B cell (primary cell): ENCODE results near the gene JAG1. TPM values are rescaled to one million over a fixed set of nuclear protein-coding genes. Genes with fewer than 3 reads are reported as not detected.

Experiments
- ATAC-seq: fragments of 200-7000 bp; cut with Tn5 transposase; one replicate; pipeline ENCODE4 v1.10.0; 2021; ENCODE audit warnings: low read depth, mild to moderate bottlenecking, moderate number of reproducible peaks, moderate library complexity
- CTCF ChIA-PET: fragments of 350-600 bp; sonication (Branson Sonifier 250); formaldehyde crosslinking; loops from one replicate; lab custom pipeline; 2021; ENCODE audit warnings: antibody characterized with exemption, inconsistent platforms; lab: Charles Lee
- POLR2A ChIA-PET: fragments of 350-600 bp; sonication (Branson Sonifier 250); formaldehyde crosslinking; loops from one replicate; lab custom pipeline; 2021; ENCODE audit warnings: antibody characterized with exemption; lab: Charles Lee
- DNase-seq: peaks from one replicate; pipeline ENCODE4 v3.0.0; 2013
- H2AFZ ChIP-seq: 2 replicates; pipeline ENCODE4 v1.6.1; 2012; ENCODE audit warnings: mild to moderate bottlenecking, low read depth, low read length; ENCODE audit not compliant: insufficient read depth, poor library complexity, severe bottlenecking
- H3K27ac ChIP-seq, 2 donors: 1 replicate in 1 of 2; 2 replicates in 1 of 2; pipeline ENCODE4 v1.5.1; 2012 to 2013; ENCODE audit warnings: low read length in 2 of 2, mild to moderate bottlenecking in 2 of 2, moderate library complexity in 1 of 2
- H3K27me3 ChIP-seq, 4 experiments: fragments of 200-600 bp in 1 of 4; sonication (generic) in 1 of 4; replicated peaks in 1 of 4; 1 replicate in 2 of 4; 2 replicates in 2 of 4; pipeline versions ENCODE4 v1.6.1 to v1.7.0; 2013 to 2016; ENCODE audit warnings: low read length in 3 of 4, mild to moderate bottlenecking in 2 of 4, mixed read lengths in 1 of 4, moderate library complexity in 1 of 4; ENCODE audit not compliant: insufficient read depth in 4 of 4, control insufficient read depth in 3 of 4; ENCODE audit errors: control extremely low read depth in 1 of 4
- H3K36me3 ChIP-seq, 2 experiments: replicated peaks in 1 of 2; 1 replicate in 1 of 2; 2 replicates in 1 of 2; pipeline versions ENCODE4 v1.6.1 to v1.7.1; 2013; ENCODE audit warnings: low read length in 1 of 2; ENCODE audit not compliant: insufficient read depth in 2 of 2, control insufficient read depth in 1 of 2; ENCODE audit errors: control extremely low read depth in 1 of 2, extremely low read depth in 1 of 2
- H3K4me1 ChIP-seq, 2 donors: fragments of 200-600 bp in 1 of 2; sonication (generic) in 1 of 2; 1 replicate in 1 of 2; 2 replicates in 1 of 2; pipeline versions ENCODE4 v1.5.1 to v1.6.1; 2013 to 2017; ENCODE audit warnings: low read length in 2 of 2; ENCODE audit not compliant: control insufficient read depth in 2 of 2, insufficient read depth in 2 of 2
- H3K4me2 ChIP-seq: replicated peaks from 2 replicates; pipeline ENCODE3; 2012; ENCODE audit warnings: mild to moderate bottlenecking, low read depth, low read length; ENCODE audit not compliant: poor library complexity, severe bottlenecking
- H3K4me3 ChIP-seq, 5 experiments: fragments of 200-600 bp in 1 of 5; sonication (generic) in 1 of 5; 1 replicate in 3 of 5; 2 replicates in 2 of 5; pipeline versions ENCODE4 v1.5.1 to v1.7.0; 2011 to 2016; ENCODE audit warnings: low read length in 4 of 5, mild to moderate bottlenecking in 4 of 5, low read depth in 2 of 5, control low read depth in 1 of 5, moderate library complexity in 1 of 5; ENCODE audit not compliant: insufficient read depth in 1 of 5; ENCODE audit errors: control extremely low read depth in 1 of 5, extremely low read depth in 1 of 5
- H3K79me2 ChIP-seq: fragments of 200-600 bp; sonication (generic); one replicate; pipeline ENCODE4 v1.6.0; 2016; ENCODE audit warnings: low read length; ENCODE audit not compliant: control insufficient read depth, insufficient read depth
- H3K9ac ChIP-seq: fragments of 200-600 bp; sonication (generic); 2 replicates; pipeline ENCODE4 v1.6.1; 2017; ENCODE audit warnings: mild to moderate bottlenecking, low read length, moderate library complexity
- H3K9me3 ChIP-seq, 3 donors: one replicate each; pipeline versions ENCODE4 v1.6.1 to v1.7.1; 2013; ENCODE audit warnings: low read length in 2 of 3; ENCODE audit not compliant: control insufficient read depth in 2 of 3, insufficient read depth in 1 of 3; ENCODE audit errors: control extremely low read depth in 1 of 3
- H4K20me1 ChIP-seq: 2 replicates; pipeline ENCODE4 v1.6.0; 2012; ENCODE audit warnings: mild to moderate bottlenecking, low read length; ENCODE audit not compliant: insufficient read depth, control insufficient read depth, poor library complexity, severe bottlenecking
- H3K27ac Mint-ChIP-seq: one replicate; pipeline ENCODE4 v1.8.0; 2021; ENCODE audit warnings: mixed read lengths
- H3K27me3 Mint-ChIP-seq: one replicate; pipeline ENCODE4 v1.8.0; 2021; ENCODE audit warnings: mixed read lengths
- H3K4me1 Mint-ChIP-seq: one replicate; pipeline ENCODE4 v1.8.0; 2021; ENCODE audit warnings: mixed read lengths
- H3K4me3 Mint-ChIP-seq: one replicate; pipeline ENCODE4 v1.8.0; 2021; ENCODE audit warnings: mixed read lengths
- H3K9me3 Mint-ChIP-seq: one replicate; pipeline ENCODE4 v1.8.0; 2022; ENCODE audit warnings: mixed read lengths; ENCODE audit not compliant: insufficient read depth
- CTCF ChIP-seq: fragments of 200-600 bp; IDR thresholded peaks from one replicate; pipeline ENCODE4 v1.8.0; 2022; ENCODE audit warnings: antibody characterized with exemption, mild to moderate bottlenecking
- EZH2 ChIP-seq: IDR thresholded peaks from 2 replicates; pipeline ENCODE4 v1.6.1; 2012; ENCODE audit warnings: borderline replicate concordance, low read depth, mild to moderate bottlenecking, moderate library complexity, low read length; ENCODE audit not compliant: insufficient read depth, poor library complexity, severe bottlenecking
- WGBS: methylation state at CpG from one replicate; pipeline ENCODE4 v1.1.5; 2013; ENCODE audit warnings: missing lambda C conversion rate; ENCODE audit not compliant: insufficient coverage; 5-methylcytosine and 5-hydroxymethylcytosine counted together
- intact Hi-C: fragments of 100-400 bp; cut with micrococcal nuclease; formaldehyde crosslinking; loops from one replicate; pipeline ENCODE4 v1.10.0; 2022
- polyA plus RNA-seq: library from polyadenylated mRNA; depleted of rRNA; stranded (reverse); fragments of >200 nt; gene quantifications from 2 replicates; pipeline ENCODE4 v1.2.3, GENCODE V29; 2012
- total RNA-seq, 2 donors: library from RNA; stranded (reverse); fragments of 120-200 nt in 1 of 2; gene quantifications; 1 replicate in 1 of 2; 2 replicates in 1 of 2; pipeline versions ENCODE4 v1.2.3 to v1.2.4, GENCODE V29; 2013 to 2022

The JAG1 gene
- total and polyA plus RNA-seq, 2 donors (not counting 1 experiment from before 2014, with no cell fraction given) = not detected

DNA sequence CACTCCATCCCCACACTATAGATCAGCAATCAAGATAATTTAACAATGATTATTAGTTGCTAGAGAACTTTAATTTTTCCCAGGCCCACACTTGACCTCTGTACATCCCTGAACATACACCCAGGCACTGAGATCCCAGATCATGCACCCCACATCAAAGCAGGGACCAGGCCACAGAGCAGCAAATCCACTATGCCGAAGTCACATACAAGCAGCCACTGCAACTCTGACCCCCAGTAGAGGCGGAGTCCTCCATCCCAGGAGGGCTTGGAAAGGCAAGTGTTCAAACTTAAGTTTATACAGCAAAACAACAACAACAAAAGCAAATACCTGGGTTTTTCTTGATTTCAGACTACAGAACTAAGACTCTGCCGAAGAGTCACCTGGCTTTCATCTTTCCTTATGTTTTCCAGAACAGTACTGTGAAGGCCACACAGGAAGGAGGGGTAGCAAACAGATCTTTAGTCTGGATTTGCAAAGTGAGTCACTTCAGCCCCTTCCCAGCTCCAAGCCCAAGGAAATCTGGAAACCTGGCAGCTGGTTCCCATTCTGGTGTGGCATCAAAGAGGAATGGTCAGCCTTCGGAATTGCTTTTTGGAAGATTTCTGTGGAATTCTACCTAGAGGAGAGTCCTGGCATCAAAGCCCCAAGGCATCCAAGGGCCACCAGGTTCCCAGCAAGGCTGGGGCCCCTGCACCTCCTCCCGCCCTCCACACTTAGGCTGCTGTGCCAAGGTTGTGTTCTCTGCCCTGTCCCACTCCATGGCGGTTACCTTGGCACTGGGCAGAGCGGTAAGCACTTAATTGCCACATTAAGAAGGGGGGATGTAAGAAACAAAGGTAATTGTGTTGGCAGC, 7.3 kb downstream of the JAG1 start:
- Mint-ChIP-seq H3K9me3 (no peaks in the 10 kb centered on the region), H3K27me3 (peaks cover 73% of the 10 kb centered on the region), H3K4me3 (no peak overlapping the region), H3K27ac (no peak overlapping the region), H3K4me1 (peaks cover 16% of the 10 kb centered on the region)
- no peak overlapping the region for H3K9ac ChIP-seq
- no peaks in the 10 kb centered on the region for H3K36me3 ChIP-seq
- peaks cover 0 to 55% (median 26%) of the 10 kb centered on the region in 4 experiments for H3K27me3 ChIP-seq
- H3K9me3 ChIP-seq = peaks cover 0 to 4% (median 0%) of the 10 kb centered on the region in 3 donors
- no peak for TF ChIP-seq EZH2
- TF ChIP-seq CTCF = no peak
- no peaks in the 10 kb centered on the region for H4K20me1 ChIP-seq
- H2AFZ ChIP-seq = no peak overlapping the region
- H3K4me3 ChIP-seq = no peak overlapping the region
- intact Hi-C loops = no loop called here
- ChIA-PET POLR2A (no interaction called here), CTCF (no interaction called here)
- DNase-seq = no peak
- H3K79me2 ChIP-seq = no peaks in the 10 kb centered on the region
- peaks cover 13 to 17% of the 10 kb centered on the region in 2 donors for H3K4me1 ChIP-seq
- no peak for ATAC-seq
- H3K4me2 ChIP-seq = no peak overlapping the region
- 94% methylated on average over 5 of the region's 7 CpGs for WGBS
- H3K27ac ChIP-seq = no peak overlapping the region

DNA sequence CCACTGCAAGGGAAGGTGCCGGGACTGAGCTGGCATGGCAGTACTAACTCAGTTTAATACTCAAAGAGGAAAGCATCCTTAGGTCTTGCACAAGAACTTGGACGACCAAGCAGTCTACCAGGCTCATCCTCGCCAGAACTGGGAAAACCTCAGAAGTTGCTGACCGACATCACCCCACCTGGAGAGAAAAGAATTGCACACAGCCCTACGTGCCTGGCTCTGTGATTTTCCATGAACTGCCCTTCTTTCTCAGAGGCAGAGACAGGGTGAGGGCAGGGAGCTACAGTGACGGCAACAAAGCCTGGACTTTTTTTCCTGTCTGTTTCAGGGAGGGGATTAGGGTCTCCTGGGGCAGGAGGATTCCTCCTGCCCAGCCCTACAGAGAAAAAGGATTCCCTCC, 8.0 kb downstream of the JAG1 start:
- TF ChIP-seq CTCF (no peak), EZH2 (no peak)
- peaks cover 70% of the 10 kb centered on the region for H3K27me3 Mint-ChIP-seq
- DNase-seq = no peak
- no peak overlapping the region for H3K27ac Mint-ChIP-seq
- peaks cover 7 to 11% of the 10 kb centered on the region in 2 donors for H3K4me1 ChIP-seq
- peaks cover 0 to 52% (median 24%) of the 10 kb centered on the region in 4 experiments for H3K27me3 ChIP-seq
- intact Hi-C loops = no loop called here
- H3K4me2 ChIP-seq = no peak overlapping the region
- H3K4me1 Mint-ChIP-seq = peaks cover 10% of the 10 kb centered on the region
- no peaks in the 10 kb centered on the region for H3K79me2 ChIP-seq
- H3K9ac ChIP-seq = no peak overlapping the region
- ChIA-PET POLR2A (no interaction called here), CTCF (no interaction called here)
- peaks cover 0 to 6% (median 0%) of the 10 kb centered on the region in 3 donors for H3K9me3 ChIP-seq
- ATAC-seq = no peak
- no peaks in the 10 kb centered on the region for H4K20me1 ChIP-seq
- no peak overlapping the region for H3K4me3 ChIP-seq
- H3K4me3 Mint-ChIP-seq = no peak overlapping the region
- no peaks in the 10 kb centered on the region for H3K36me3 ChIP-seq
- 91% methylated on average over 4 of the region's 6 CpGs for WGBS
- no peak overlapping the region for H2AFZ ChIP-seq
- no peak overlapping the region for H3K27ac ChIP-seq
- no peaks in the 10 kb centered on the region for H3K9me3 Mint-ChIP-seq
